Smooth muscle cell of the brain vasculature (primary cell): ENCODE results near the gene TEKT5.
"Not testable (repeated sequence)": the region's sequence is repeated elsewhere in the genome, so short reads cannot be mapped to it uniquely, and the experiment has no call there.

Experiments
- DNase-seq: peaks from one replicate; pipeline ENCODE4 v3.0.0-alpha.2; 2012; ENCODE audit warnings: low read depth, low spot score

The TEKT5 gene

GRCh38 chr16:10658943-10659342, 35.8 kb downstream of the TEKT5 start:
- no peak for DNase-seq

DNA sequence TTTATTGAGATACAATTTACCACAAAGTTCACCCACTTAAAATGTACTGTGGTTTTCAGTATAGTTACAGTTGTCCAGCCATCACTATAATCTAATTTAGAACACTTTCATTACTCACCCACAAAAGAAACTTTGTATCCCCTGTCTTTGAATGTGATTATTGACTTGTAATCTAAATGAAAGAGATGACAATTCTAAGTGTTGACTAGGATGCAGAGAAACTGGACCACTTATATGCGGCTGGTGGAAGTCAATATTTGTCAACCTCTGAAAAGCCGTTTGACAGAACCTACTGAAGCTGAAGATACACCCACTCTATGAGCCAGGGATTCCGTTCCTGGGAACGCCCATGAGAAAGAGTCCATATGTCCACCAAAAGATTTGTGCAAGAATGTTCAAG, 36.8 kb downstream of the TEKT5 start:
- no peak for DNase-seq

DNA sequence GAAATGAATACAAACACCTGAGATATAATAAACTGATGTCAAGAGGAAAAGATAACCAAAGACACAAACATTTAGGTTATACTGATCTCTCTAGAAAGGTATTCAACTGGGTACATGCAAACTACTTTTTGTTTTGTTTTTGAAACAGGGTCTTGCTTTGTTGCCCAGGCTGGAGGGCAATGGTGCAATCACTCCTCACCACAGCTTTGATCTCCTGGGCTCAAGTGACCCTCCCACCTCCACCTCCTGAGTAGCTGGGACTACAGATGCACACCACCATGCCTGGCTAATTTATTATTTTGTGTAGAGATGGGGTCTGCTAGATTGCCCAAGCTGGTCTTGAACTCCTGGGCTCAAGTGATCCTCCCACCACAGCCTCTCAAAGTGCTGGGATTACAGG, 38.1 kb downstream of the TEKT5 start:
- DNase-seq, result no peak

GRCh38 chr16:10655415-10655977, 39.2 kb downstream of the TEKT5 start:
- no peak for DNase-seq

DNA sequence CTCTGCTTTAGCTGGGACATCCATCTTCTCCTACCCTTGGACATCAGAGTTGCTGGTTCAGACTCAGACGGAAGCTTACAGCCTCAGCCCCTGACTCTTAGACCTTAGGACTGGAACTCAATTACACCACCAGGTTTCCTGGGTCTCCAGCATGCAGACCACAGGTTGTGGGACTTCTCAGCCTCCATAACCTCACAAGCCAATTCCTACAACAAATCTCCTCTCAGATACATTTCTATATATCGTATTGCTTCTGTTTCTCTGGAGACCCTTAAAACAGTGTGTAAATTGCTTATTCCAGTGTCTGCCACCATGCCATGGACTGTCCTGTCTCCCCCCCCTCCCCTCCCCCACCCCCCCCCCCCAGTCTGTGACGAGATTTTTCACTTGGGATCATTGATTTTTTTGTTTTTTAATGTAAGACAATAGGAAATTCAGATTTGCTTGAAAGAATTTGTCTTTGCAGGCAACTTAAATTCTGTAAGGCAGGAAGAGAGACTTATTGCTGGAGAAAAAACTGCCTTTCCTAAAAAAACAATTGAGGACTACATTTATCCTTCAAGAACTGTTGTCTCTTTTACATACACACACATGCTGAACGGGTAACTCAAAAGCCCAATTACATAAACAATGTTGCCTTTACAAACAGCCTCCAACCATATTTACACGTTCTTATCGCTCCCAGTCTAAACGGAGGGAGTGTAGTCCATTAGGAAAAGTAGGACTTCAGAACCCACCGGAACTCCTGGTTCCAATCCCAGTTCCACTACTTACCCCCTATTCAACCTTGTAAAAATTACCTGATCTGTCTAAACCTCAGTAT, 39.9 kb downstream of the TEKT5 start:
- no peak for DNase-seq

DNA sequence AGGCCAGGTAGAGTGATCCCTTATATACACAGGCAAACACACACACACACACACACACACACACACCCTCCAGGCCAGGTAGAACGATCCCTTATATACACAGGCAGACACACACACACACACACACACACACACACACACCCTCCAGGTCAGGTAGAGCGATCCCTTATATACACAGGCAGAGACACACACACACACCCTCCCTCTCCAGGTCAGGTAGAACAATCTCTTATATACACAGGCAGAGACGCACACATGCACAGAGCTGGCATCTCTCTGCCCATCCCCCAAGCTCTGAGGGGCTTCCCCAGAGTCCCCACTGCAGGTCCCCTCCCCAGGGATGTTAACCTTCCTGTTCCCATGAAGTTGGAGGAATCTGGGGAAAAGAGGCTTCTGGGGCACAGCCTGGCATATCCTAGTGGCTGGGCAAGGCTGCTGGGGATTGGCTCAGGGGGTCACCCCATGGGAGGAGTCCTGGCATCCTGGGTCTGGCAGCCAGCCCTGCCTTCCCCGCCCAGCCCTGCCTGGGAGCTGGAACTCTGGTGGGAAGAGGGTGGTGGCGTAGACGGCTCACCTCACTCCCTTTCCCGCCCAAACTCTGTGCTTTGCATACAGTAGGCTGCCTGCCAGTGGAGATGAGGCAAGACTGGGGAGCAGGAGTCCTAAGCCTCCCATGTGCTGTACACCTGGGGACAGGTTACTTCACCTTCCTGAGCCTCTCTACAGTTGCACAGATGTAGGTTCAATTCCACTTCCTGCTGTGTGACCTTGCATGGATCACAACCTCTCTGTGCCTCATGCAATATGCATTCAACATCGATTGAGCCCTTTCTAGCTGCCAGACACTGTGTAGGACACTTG, 41.8 kb downstream of the TEKT5 start:
- no peak for DNase-seq

- DNase-seq, result not testable (repeated sequence)
These were observed 45.6 kb downstream of the TEKT5 start for GRCh38 chr16:10649098-10649497.

- DNase-seq, result no peak
These were observed 46.9 kb downstream of the TEKT5 start for GRCh38 chr16:10647721-10648296.

DNA sequence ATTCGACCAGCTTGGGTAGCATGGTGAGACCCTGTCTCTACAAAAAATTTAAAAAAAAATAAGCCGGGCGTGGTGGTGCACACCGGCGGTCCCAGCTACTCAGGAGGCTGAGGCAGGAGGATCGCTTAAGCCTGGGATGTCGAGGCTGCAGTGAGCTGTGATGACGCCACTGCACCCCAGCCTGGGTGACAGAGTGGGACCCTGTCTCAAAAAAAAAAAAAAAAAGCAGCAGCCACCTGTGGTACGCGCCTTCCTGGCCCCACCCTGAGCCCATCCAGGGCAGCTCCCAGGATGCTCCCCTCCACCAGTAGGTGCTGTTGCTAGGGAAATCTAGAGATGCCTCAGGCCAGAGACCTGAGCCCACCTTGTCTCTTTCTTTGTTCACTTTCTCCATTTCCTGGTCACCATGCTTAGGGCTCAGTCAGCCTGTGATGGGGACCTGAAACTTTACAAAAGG, 47.4 kb downstream of the TEKT5 start:
- no peak for DNase-seq

GRCh38 chr16:10646581-10647263, 48.0 kb downstream of the TEKT5 start:
- DNase-seq, result no peak

GRCh38 chr16:10646228-10646580, 48.5 kb downstream of the TEKT5 start:
- DNase-seq, result no peak

DNA sequence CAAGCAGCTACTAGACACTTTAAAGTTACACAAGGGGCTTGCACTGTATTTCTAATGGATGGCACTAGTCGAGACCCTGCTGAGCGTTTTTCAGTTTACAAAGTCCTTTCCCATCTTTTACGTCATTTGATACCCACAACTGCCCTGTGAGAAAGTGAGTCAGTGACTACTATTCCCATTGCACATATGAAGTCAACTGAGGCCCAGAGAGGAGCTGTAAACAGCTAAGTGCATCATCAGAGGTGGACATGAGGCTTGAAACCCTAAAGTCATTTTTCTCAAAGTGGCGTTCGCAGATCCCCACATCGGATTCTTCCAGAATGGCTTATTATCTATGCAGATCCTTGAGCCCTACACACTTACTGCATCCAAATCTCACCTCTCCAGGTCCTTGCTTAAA, 50.6 kb downstream of the TEKT5 start:
- no peak for DNase-seq

GRCh38 chr16:10642964-10643363, 51.8 kb downstream of the TEKT5 start:
- no peak for DNase-seq

DNA sequence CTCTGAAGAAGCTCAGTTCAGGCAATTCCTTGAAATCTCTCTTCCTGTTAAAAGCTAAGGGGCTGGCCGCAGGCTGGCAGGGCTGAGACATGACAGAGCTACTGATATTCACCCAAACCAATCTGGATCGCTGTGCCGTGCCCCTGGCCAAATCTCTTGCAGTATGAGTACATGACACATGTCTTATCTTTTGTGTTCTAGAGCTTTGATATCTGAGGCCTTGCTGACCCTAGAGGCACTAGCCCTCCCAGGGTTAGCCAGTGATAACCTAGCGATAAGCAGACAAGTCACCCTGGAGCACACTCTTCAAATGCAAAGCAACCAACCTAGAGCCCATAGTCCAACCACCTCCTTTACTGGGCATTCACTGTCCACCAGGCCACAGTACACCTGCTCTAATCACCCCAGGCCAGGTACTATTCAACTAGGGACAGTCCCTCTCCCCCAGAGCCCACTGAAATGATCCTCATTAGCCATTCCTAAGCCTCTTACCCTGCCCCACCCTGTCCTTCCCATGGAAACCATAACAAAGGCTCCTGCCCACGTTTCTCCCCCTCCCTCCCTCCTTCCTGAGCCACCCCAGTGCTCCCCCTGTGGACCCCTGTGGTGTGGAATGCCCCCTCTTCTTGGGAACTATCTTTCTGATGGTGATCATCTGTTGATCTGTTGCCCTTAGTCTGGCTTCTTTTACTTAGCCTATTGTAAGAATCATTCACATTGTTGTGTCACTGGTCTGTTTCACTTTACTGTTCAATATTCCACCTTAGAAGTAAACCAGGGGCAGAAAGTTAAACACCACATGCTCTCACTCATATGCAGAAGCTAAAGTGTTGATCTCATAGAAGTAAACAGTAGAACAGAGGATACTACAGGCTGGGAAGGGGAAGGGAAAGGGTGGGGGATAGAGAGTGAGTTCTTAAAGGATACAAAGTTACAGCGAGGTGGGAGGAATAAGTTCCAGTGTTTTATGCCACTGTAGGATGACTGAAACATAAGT, 52.5 kb downstream of the TEKT5 start:
- DNase-seq, result no peak

- no peak for DNase-seq
These were observed 53.2 kb downstream of the TEKT5 start for GRCh38 chr16:10641555-10641952.

GRCh38 chr16:10640934-10641333, 53.8 kb downstream of the TEKT5 start:
- no peak for DNase-seq

- DNase-seq, result no peak
These were observed 56.6 kb downstream of the TEKT5 start for GRCh38 chr16:10638101-10638500.

- DNase-seq, result no peak
These were observed 57.2 kb downstream of the TEKT5 start for GRCh38 chr16:10637337-10638037.

DNA sequence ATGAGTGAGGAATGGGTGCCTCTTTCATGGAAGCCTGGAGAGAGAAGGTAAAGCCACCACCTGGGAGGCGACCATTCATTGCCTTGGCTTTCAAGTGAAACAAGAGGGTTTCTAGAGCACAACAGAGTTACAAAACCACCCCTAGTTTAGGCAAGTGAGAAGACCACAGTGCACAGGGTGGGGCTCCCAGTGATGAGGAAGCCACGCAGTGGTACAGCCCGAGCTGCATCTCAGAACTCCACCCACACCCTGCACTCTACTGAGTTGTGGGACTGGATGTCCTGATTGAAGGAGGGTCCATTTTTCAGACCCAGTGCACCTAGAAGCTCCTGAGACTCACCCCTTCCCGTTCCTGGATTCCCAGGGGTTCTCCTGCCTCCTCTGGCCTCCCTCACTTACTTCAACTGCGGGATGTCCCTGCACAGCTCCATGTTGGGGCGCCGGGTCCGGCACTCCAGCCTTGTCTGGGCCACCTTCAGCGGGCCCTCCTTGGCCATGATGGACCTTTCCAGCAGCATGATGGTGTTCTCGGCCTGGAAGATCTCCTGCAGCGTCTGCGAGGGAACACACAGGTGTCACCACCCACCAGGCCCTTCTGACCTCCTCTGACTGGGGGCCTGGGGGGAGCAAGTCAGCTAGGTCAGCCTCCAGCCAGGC, 59.2 kb downstream of the TEKT5 start:
- DNase-seq, result no peak
